ENCODE data around the gene ZNF560. TPM values are rescaled to one million over a fixed set of nuclear protein-coding genes. Genes with fewer than 3 reads are reported as not detected.

Gene ZNF560
- total and polyA plus RNA-seq, 2 of the 13 experiments (the other 11 are each of a cell fraction or from before 2014, with no cell fraction given) = not detected

DNA sequence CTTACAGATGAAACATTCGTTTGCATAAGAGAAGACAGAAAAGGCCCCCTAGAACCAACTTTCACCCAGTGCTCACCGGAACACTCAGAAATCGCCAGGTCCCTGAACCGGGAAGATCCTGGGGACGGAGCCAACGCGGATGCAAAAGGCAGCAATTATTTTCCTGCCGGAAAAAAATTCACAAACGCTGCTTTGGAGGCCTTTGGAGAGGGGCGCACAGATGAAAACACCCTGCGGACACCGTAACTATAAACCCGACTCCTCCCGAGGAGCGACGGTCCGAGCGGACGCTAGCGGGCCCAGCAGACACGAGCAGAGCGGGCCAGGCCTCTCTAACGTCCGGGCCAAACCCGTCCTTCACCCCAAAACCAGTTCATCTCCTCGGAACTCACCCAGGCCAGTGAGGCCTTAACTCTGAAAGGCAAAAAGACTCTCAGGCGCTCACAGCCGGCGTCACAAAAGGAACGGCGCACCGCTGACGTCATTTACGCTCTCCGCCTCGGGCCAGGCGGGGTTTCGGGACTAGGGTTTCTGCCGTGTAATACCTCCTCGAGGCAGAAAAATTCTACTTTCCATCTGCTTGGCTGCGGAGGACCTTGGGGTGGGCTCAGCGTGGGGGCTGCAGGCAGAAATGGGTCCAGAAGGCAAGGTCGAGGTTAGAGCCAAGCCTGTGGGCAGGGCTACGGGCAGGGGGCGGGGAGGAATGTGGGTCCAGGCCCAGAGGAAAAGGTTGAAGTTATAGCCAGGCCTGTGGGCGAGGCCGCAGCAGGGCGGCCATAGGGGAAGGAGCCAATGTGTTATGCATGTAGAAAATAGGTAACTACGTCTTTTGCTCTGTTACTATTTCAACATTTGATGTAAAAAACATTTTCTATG is 40.0 kb upstream of the ZNF560 start, which contains the start of gene ZNF426 (continued):
- TF ChIP-seq RNF219 (CRISPR knock-in tag; IDR thresholded peaks at IDR 0.05) (no peak), HOXD1 (CRISPR knock-in tag; IDR thresholded peaks at IDR 0.05) (no peak), DPF2 (CRISPR knock-in tag; IDR thresholded peaks at IDR 0.05; ENCODE audit: borderline replicate concordance, low read depth) (no peak), CBX5 (CRISPR knock-in tag; IDR thresholded peaks at IDR 0.05; ENCODE audit: borderline replicate concordance) (peak; percentile 28; the same call in 1 of the 2 replicates), ATF1 (CRISPR knock-in tag; IDR thresholded peaks at IDR 0.05) (peak; percentile 99), ZSCAN22 (CRISPR knock-in tag; IDR thresholded peaks at IDR 0.05) (no peak), ZBTB3 (CRISPR knock-in tag; IDR thresholded peaks at IDR 0.05; ENCODE audit: borderline replicate concordance, low read depth) (no peak), ZMAT3 (CRISPR knock-in tag; conservative IDR thresholded peaks at IDR 0.05) (peak; percentile 67), ZBTB44 (CRISPR knock-in tag; IDR thresholded peaks at IDR 0.05) (0 out of 2 replicates have a peak, but pooled peaks have one; percentile 66), ZNF264 (CRISPR knock-in tag; IDR thresholded peaks at IDR 0.05) (0 out of 2 replicates have a peak, but pooled peaks have one; percentile 57), HNF4G (IDR thresholded peaks at IDR 0.05; ENCODE audit: borderline replicate concordance, low read depth, low read length) (no peak), HNF4G (CRISPR knock-in tag; IDR thresholded peaks at IDR 0.05; ENCODE audit: borderline replicate concordance, low read depth) (no peak), HCFC1 (IDR thresholded peaks at IDR 0.05; ENCODE audit: low read depth, low read length) (peak; percentile 55; the same call in 1 of the 2 replicates), ZBTB8A (CRISPR knock-in tag; IDR thresholded peaks at IDR 0.05; ENCODE audit: borderline replicate concordance, low read depth) (no peak; the same call in 1 of the 2 replicates), PCBP1 (IDR thresholded peaks at IDR 0.05; ENCODE audit: borderline replicate concordance, low read depth, low read length) (no peak), KDM5A (IDR thresholded peaks at IDR 0.05; ENCODE audit: borderline replicate concordance, low read length) (peak; percentile 87), ZNF569 (CRISPR knock-in tag; IDR thresholded peaks at IDR 0.05; ENCODE audit: borderline replicate concordance) (no peak), ZFAT (CRISPR knock-in tag; conservative IDR thresholded peaks at IDR 0.05) (no peak), REL (CRISPR knock-in tag; conservative IDR thresholded peaks at IDR 0.05) (peak; percentile 58; the same call in 1 of the 2 replicates), GATA4 (IDR thresholded peaks at IDR 0.05; ENCODE audit: borderline replicate concordance, low read depth) (0 out of 2 replicates have a peak, but pooled peaks have one; percentile 29)
- TF ChIP-seq, protein P1, sequence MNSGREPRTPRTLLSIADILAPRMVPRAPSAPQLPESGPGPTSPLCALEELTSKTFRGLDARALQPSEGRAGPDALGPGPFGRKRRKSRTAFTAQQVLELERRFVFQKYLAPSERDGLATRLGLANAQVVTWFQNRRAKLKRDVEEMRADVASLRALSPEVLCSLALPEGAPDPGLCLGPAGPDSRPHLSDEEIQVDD (CRISPR knock-in tag; IDR thresholded peaks at IDR 0.05; ENCODE audit: borderline replicate concordance) = no peak
